GM12878 (cell line): ENCODE data around the gene WWOX.

Experiments used
- CEBPB ChIP-seq, 2 experiments: fragments of 150-350 bp in 1 of 2; IDR thresholded peaks; 2 replicates each; pipeline ENCODE4 v1.6.1; 2012 to 2014; ENCODE audit warnings: low read depth in 2 of 2, low read length in 2 of 2, borderline replicate concordance in 1 of 2, inconsistent platforms in 1 of 2
- CREB1 ChIP-seq: IDR thresholded peaks from 2 replicates; pipeline ENCODE4 v1.6.1; 2012; ENCODE audit warnings: low read depth, mild to moderate bottlenecking, inconsistent platforms
- CTCF ChIP-seq, 3 experiments: IDR thresholded peaks in 2 of 3; conservative IDR thresholded peaks in 1 of 3; 2 replicates each; pipeline ENCODE4 v1.5.1; 2011; ENCODE audit warnings: low read depth in 3 of 3, low read length in 3 of 3, mild to moderate bottlenecking in 3 of 3, control low read depth in 2 of 3, moderate library complexity in 2 of 3, inconsistent platforms in 1 of 3, mixed read lengths in 1 of 3; ENCODE audit not compliant: control insufficient read depth in 2 of 3, insufficient read depth in 1 of 3; ENCODE audit errors: extremely low read depth in 1 of 3
- EP300 ChIP-seq, 2 experiments: fragments of 150-350 bp in 1 of 2; IDR thresholded peaks; 2 replicates each; pipeline ENCODE4 v1.6.1; 2011 to 2012; ENCODE audit warnings: low read depth in 2 of 2, low read length in 2 of 2, borderline replicate concordance in 1 of 2, improper control_type of control experiment in 1 of 2, inconsistent platforms in 1 of 2; ENCODE audit not compliant: control insufficient read depth in 1 of 2
- EZH2 ChIP-seq: IDR thresholded peaks from 2 replicates; pipeline ENCODE4 v1.6.1; 2012; ENCODE audit warnings: low read depth, mild to moderate bottlenecking, control low read depth, inconsistent platforms, low read length, borderline replicate concordance; ENCODE audit not compliant: control insufficient read depth
- GABPA ChIP-seq: IDR thresholded peaks from 2 replicates; pipeline ENCODE4 v1.6.1; 2014; ENCODE audit warnings: antibody characterized with exemption, low read depth, mild to moderate bottlenecking, inconsistent platforms
- PKNOX1 ChIP-seq: fragments of 450-650 bp; IDR thresholded peaks from 2 replicates; pipeline ENCODE4 v1.6.1; 2016; ENCODE audit warnings: mild to moderate bottlenecking
- RAD21 ChIP-seq: IDR thresholded peaks from 2 replicates; pipeline ENCODE4 v1.6.1; 2011; ENCODE audit warnings: mild to moderate bottlenecking, low read depth, low read length, moderate library complexity; ENCODE audit not compliant: insufficient read depth
- YY1 ChIP-seq: IDR thresholded peaks from 2 replicates; pipeline ENCODE4 v1.6.1; 2011; ENCODE audit warnings: low read depth, mild to moderate bottlenecking, low read length

- TF ChIP-seq CTCF (IDR thresholded peaks at IDR 0.05 in 2 of 3, conservative IDR thresholded peaks at IDR 0.05 in 1 of 3; ENCODE audit: control insufficient read depth in 2 of 3, extremely low read depth in 1 of 3, insufficient read depth in 1 of 3, low read depth in 3 of 3, low read length in 3 of 3) (no peak), RAD21 (no peak), CREB1 (no peak), PKNOX1 (no peak), YY1 (no peak), EZH2 (no peak), GABPA (no peak), CEBPB (IDR thresholded peaks at IDR 0.05; ENCODE audit: borderline replicate concordance in 1 of 2, low read depth in 2 of 2, low read length in 2 of 2) (no peak), EP300 (IDR thresholded peaks at IDR 0.05; ENCODE audit: borderline replicate concordance in 1 of 2, control insufficient read depth in 1 of 2, low read depth in 2 of 2, low read length in 2 of 2) (no peak)
These were observed 341.8 kb downstream of the WWOX start for GRCh38 chr16:78441298-78441697.
